Liver (tissue), 9 donors: Measurements from ENCODE around the gene CIDEA. TPM values are rescaled to one million over a fixed set of nuclear protein-coding genes. Genes with fewer than 3 reads are reported as not detected.
"Not testable (repeated sequence)": the region's sequence is repeated elsewhere in the genome, so short reads cannot be mapped to it uniquely, and the experiment has no call there.

Source experiments
- DNase-seq: peaks from one replicate; pipeline ENCODE4 v3.0.0-alpha.2; 2017; ENCODE audit warnings: low spot score
- H3K27ac ChIP-seq, 2 donors: one replicate each; pipeline ENCODE4 v1.7.0; 2013; ENCODE audit warnings: inconsistent platforms in 2 of 2, low read length in 2 of 2, control low read depth in 1 of 2, low read depth in 1 of 2, mild to moderate bottlenecking in 1 of 2
- H3K27me3 ChIP-seq, 4 donors: one replicate each; pipeline versions ENCODE4 v1.6.1 to v1.7.0; 2013; ENCODE audit warnings: low read length in 3 of 4, inconsistent platforms in 1 of 4, mild to moderate bottlenecking in 1 of 4, moderate library complexity in 1 of 4; ENCODE audit not compliant: control insufficient read depth in 4 of 4, insufficient read depth in 4 of 4
- H3K36me3 ChIP-seq, 4 donors: one replicate each; pipeline versions ENCODE4 v1.6.1 to v1.7.0; 2013; ENCODE audit warnings: low read length in 3 of 4, mild to moderate bottlenecking in 3 of 4, low read depth in 1 of 4, moderate library complexity in 1 of 4; ENCODE audit not compliant: control insufficient read depth in 4 of 4, insufficient read depth in 3 of 4
- H3K4me1 ChIP-seq, 4 donors: one replicate each; pipeline versions ENCODE4 v1.6.1 to v1.7.0; 2013; ENCODE audit warnings: low read length in 3 of 4, mild to moderate bottlenecking in 3 of 4, moderate library complexity in 1 of 4; ENCODE audit not compliant: control insufficient read depth in 4 of 4, insufficient read depth in 4 of 4
- H3K4me3 ChIP-seq, 3 donors: one replicate each; pipeline versions ENCODE4 v1.6.1 to v1.7.0; 2013; ENCODE audit warnings: low read length in 3 of 3, control low read depth in 1 of 3, low read depth in 1 of 3, mild to moderate bottlenecking in 1 of 3
- H3K9ac ChIP-seq, 2 donors: one replicate each; pipeline ENCODE4 v1.7.0; 2013; ENCODE audit warnings: low read length in 2 of 2, mild to moderate bottlenecking in 2 of 2, moderate library complexity in 2 of 2, control low read depth in 1 of 2, low read depth in 1 of 2
- H3K9me3 ChIP-seq, 4 donors: one replicate each; pipeline versions ENCODE4 v1.6.1 to v1.7.0; 2013; ENCODE audit warnings: low read length in 3 of 4; ENCODE audit not compliant: control insufficient read depth in 4 of 4
- WGBS: extraction: QIAGEN DNeasy Blood & Tissue Kit; methylation state at CpG from one replicate; pipeline ENCODE4 v1.1.7; 2013; 5-methylcytosine and 5-hydroxymethylcytosine counted together
- polyA plus RNA-seq, 2 donors: library from polyadenylated mRNA; stranded (reverse) in 1 of 2; unstranded in 1 of 2; fragments of 200-250 nt in 1 of 2; fragments of >200 nt in 1 of 2; fragmentation: Nextera tagmentation in 1 of 2; extraction: Ambion mirVana in 1 of 2; gene quantifications; one replicate each; pipeline versions ENCODE4 v1.2.1 to v1.2.3, GENCODE V29; 2013 to 2015
- total RNA-seq, 2 donors: library from RNA; depleted of rRNA; stranded (reverse); fragments of >200 nt; gene quantifications; one replicate each; pipeline ENCODE4 v1.2.3, GENCODE V29; 2014
- donor health status: healthy.
- donor health status: healthy.
- donor health status: healthy.
- donor health status: healthy.
- donor health status: healthy.

The CIDEA gene
- total and polyA plus RNA-seq, 4 donors = not detected

DNA sequence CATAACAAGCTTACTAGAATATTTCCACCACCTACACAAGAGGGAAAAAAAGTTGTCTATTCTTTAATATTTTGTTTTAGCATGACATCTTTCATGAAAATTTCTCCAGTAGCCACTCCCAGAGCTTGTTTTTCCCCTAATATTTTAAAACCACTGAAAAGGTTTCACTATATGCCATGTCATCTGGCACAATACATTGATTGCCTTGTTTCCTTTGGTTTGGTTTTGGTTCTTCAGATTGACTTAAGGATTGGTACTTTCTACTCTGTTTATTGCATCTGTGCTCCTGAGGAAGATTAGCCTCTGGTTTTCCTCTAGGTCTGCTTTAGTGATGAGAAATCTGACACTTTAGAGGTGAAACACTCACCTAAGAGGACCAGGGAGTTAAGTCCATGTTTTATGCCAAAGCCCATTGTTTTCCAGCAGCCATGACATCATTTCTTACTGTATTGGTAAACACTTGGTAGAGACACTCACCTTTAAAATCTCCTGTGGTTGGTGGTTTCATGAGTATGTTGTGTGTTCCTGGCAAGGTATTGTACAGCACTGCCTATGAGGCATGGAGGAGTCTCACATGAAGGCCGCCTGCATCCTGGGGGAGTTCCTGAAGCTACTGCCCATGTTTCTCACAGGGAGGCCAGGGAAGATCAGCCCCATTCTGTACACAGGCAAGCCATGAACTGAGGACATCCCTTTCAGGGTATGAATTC is 39.7 kb upstream of the CIDEA start:
- H3K27me3 ChIP-seq, H3K4me1 ChIP-seq, H3K27ac ChIP-seq, H3K4me3 ChIP-seq, H3K36me3 ChIP-seq, DNase-seq, H3K9me3 ChIP-seq, H3K9ac ChIP-seq: not testable (repeated sequence)
- WGBS = 85% methylated on average over 1 of the region's 1 CpG

DNA sequence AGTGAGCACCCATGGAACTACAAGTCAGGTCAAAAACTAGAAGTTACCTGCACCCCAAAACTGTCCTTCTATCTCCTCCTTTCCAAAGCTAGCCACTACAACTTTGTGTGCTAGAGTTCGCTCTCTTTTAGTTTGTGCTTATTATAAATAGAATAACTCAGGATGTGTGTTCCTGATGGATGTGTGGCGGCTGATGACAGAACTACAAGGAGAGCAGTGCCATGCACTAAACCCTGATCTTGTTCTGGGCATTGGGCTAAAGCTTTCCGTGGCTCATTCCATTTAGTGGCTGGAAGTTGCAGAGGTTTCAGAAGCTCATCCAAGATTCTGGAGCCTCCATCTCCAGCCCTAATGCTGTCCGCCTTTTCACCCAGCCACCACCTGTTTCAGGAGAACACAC is 37.7 kb upstream of the CIDEA start:
- not testable (repeated sequence) for DNase-seq, H3K9me3 ChIP-seq, H3K9ac ChIP-seq, H3K4me3 ChIP-seq, H3K27ac ChIP-seq, H3K36me3 ChIP-seq, H3K27me3 ChIP-seq, H3K4me1 ChIP-seq
- 95% methylated on average over 2 of the region's 4 CpGs for WGBS

DNA sequence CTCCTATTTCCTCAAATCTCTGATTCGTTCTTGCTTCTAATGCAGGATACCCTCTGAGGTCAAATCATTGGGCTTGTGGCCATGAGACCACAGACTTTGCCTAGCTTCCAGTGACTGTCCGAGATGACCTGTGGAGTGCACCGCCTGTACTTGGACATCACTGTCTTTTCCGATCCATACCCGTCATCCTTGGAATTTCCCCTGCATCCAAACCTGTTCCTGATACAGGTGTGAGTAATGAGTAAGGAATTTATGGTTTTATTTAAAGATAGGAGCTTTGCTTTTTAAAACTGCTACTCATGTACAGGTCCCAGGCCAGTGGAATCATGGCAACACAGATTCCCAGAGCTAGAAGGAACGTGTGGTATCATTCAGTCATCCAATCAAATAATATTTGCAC is 35.6 kb upstream of the CIDEA start:
- H3K4me1 ChIP-seq, H3K9me3 ChIP-seq, H3K9ac ChIP-seq, H3K27ac ChIP-seq, H3K4me3 ChIP-seq, H3K27me3 ChIP-seq, H3K36me3 ChIP-seq, DNase-seq: not testable (repeated sequence)
- 61% methylated on average over 6 of the region's 6 CpGs for WGBS

DNA sequence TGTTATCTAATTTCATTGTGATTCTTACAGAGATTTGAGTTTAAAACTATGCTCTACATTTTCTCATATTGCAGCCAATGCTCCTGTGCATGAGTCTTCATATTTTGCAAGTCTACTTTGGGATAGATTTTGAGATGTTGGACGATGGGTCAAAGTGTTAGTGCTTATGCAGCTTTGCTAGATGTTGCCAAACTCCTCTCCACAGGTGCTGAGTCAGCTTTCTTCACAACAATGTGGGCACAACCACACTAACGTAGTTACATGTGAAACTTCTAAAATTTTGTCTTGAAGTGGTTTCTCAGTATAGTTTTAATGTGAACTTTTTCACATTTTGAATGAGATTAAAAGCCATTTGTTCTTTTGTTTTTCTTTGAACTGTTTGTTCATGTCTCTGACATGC is 32.1 kb upstream of the CIDEA start:
- WGBS = 18% methylated on average over 1 of the region's 2 CpGs
- H3K36me3 ChIP-seq, H3K27ac ChIP-seq, H3K9ac ChIP-seq, DNase-seq, H3K4me1 ChIP-seq, H3K27me3 ChIP-seq, H3K4me3 ChIP-seq, H3K9me3 ChIP-seq: not testable (repeated sequence)

DNA sequence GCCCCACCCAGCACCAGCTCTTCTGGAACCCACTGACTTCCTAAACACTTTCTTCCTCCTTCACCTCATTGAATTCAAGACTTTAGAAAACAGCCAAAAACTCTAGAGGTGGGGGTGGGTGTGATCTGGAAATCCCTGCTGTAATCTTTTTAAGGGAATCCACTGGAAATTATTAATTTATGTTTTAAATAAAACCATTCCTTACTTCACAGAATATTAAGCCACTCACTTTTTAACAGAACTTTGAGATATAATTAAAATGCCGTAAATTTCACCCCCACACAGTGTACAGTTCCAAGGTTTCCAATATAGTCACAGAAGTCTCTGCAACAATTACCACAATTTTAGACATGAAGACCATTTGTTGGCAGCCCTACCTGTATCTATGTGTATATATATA is 30.8 kb upstream of the CIDEA start:
- not testable (repeated sequence) for H3K4me1 ChIP-seq, H3K27me3 ChIP-seq, H3K36me3 ChIP-seq, H3K4me3 ChIP-seq, H3K27ac ChIP-seq, H3K9me3 ChIP-seq, H3K9ac ChIP-seq, DNase-seq
- 93% methylated on average over 1 of the region's 1 CpG for WGBS

DNA sequence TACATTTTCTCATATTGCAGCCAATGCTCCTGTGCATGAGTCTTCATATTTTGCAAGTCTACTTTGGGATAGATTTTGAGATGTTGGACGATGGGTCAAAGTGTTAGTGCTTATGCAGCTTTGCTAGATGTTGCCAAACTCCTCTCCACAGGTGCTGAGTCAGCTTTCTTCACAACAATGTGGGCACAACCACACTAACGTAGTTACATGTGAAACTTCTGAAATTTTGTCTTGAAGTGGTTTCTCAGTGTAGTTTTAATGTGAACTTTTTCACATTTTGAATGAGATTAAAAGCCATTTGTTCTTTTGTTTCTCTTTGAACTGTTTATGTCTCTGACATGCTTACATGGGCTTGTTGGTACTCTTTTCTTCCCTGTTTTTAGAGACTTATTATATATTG is 27.4 kb upstream of the CIDEA start:
- not testable (repeated sequence) for DNase-seq, H3K9me3 ChIP-seq, H3K27ac ChIP-seq, H3K4me3 ChIP-seq, H3K36me3 ChIP-seq, H3K9ac ChIP-seq, H3K4me1 ChIP-seq, H3K27me3 ChIP-seq
- WGBS = 11% methylated on average over 1 of the region's 2 CpGs

DNA sequence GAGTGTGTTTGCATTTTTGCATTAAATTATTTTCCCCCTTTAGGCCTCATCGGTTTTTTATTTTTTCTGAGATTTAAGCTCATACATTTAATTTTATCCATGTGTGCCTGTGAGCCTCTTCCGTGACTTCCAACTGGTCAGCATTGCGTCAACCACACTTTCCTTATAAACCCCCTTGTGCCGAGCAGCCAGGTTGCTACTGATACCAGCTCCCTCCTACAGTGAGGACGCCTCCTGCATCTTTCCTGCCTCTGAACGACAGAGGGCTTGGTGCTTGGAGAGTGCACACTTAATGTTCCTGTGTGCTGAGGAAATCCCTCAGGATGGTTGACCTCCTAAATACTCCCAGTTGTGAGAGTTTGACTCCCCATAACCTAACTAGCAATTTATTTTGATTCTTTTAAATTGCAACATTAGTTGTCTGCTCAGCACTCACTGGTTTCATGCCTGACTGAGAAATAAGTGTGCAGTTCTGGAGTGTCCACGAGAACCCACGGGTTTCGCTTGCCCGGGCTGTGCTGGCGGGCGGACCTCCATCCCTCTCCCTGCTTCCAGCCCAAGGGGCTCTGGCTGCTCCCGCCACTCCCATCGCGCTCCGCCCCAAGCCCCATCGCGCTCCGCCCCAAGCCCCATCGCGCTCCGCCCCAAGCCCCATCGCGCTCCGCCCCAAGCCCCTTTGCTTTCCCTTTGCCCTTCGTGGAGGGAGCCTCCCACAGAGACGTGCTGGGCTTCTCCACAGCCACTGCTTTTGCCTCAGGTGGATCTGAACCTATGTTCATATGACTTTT is 26.6 kb upstream of the CIDEA start:
- not testable (repeated sequence) for H3K4me3 ChIP-seq, H3K4me1 ChIP-seq, H3K36me3 ChIP-seq, H3K9me3 ChIP-seq, H3K9ac ChIP-seq, H3K27me3 ChIP-seq, H3K27ac ChIP-seq, DNase-seq
- WGBS = 85% methylated on average over 12 of the region's 27 CpGs

DNA sequence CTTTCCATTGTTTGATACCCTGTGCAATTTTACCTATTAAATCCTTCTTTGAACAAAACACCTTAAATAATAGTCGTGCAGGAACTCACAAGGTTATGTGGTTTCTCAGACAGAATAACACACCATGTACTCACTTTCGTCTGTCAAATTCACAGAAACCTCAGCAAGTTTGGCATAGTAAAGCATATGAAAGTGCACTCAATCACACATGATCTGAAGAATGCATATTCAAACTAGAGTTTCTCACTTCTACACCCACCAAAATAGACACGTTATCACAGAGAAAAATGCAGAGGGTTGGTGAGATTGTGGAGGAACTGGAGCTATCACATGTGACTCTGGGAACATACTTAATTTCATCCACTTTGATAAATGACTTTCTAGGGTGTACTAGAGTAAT is 25.9 kb upstream of the CIDEA start:
- not testable (repeated sequence) for H3K9me3 ChIP-seq, H3K27me3 ChIP-seq, H3K4me3 ChIP-seq, H3K36me3 ChIP-seq, DNase-seq, H3K27ac ChIP-seq, H3K4me1 ChIP-seq, H3K9ac ChIP-seq
- WGBS = 73% methylated on average over 3 of the region's 3 CpGs
